Pancreas (tissue), 10 donors: ENCODE results near the gene KIAA0513. TPM values are rescaled to one million over a fixed set of nuclear protein-coding genes. Genes with fewer than 3 reads are reported as not detected.

Experiments
- ATAC-seq, 4 donors: fragments of 200-7000 bp; cut with Tn5 transposase; one replicate each; pipeline versions ENCODE4 v1.8.0 to v1.9.1; 2020; ENCODE audit warnings: mild to moderate bottlenecking in 4 of 4, moderate library complexity in 4 of 4
- DNase-seq, 6 donors: peaks; one replicate each; pipeline ENCODE4 v3.0.0-alpha.2; 2020
- FAIRE-seq: peaks from 2 replicates; lab custom pipeline; 2012; peaks lifted over from hg19 to GRCh38; lab: Jason Lieb, UNC
- H3K27ac ChIP-seq, 4 donors: fragments of 200-600 bp; sonication (generic); 1 replicate in 3 of 4; 2 replicates in 1 of 4; pipeline versions ENCODE4 v1.5.0 to v1.8.0; 2020
- H3K27me3 ChIP-seq, 4 donors: fragments of 200-600 bp; one replicate each; pipeline ENCODE4 v1.8.0; 2021
- H3K36me3 ChIP-seq, 3 donors: fragments of 200-600 bp; sonication (generic) in 1 of 3; one replicate each; pipeline versions ENCODE4 v1.5.0 to v1.8.0; 2020 to 2021
- H3K4me1 ChIP-seq, 3 donors: fragments of 200-600 bp; one replicate each; pipeline ENCODE4 v1.8.0; 2021
- H3K4me3 ChIP-seq, 4 donors: fragments of 200-600 bp; sonication (generic) in 2 of 4; one replicate each; pipeline versions ENCODE4 v1.5.0 to v1.8.0; 2020 to 2021
- H3K9me3 ChIP-seq, 4 donors: fragments of 200-600 bp; one replicate each; pipeline ENCODE4 v1.8.0; 2021
- WGBS, 2 donors: extraction: QIAGEN DNeasy Blood & Tissue Kit; methylation state at CpG; one replicate each; pipeline ENCODE4 v1.1.7; 2013; 5-methylcytosine and 5-hydroxymethylcytosine counted together
- intact Hi-C, 3 donors: fragments of 100-400 bp; cut with DNase I; formaldehyde crosslinking; loops; one replicate each; pipeline versions ENCODE4 v1.11.1 to v1.14.2; 2022
- polyA plus RNA-seq, 2 donors: library from polyadenylated mRNA; stranded (reverse); fragments of 200-250 nt; gene quantifications; one replicate each; pipeline ENCODE4 v1.2.3, GENCODE V29; 2013
- total RNA-seq, 6 donors: library from RNA; stranded (reverse); fragmentation: NEBNext Ultra II Directional in 4 of 6; extraction: Animal tissue kit (Norgen Biotek cat#: 25700) in 4 of 6; gene quantifications; one replicate each; pipeline versions ENCODE4 v1.2.1 to v1.2.4, GENCODE V29; 2021 to 2023
- TF ChIP-seq, protein P1 (sequence below), 4 donors: fragments of 200-600 bp; sonication (generic) in 3 of 4; IDR thresholded peaks; one replicate each; pipeline versions ENCODE4 v1.5.0 to v1.8.0; 2021; ENCODE audit warnings: antibody characterized with exemption in 4 of 4
- donor health status: healthy with polysubstance abuse.
- donor health status: DM: no; HTN: no; CAD: no; lungs with moderate emphysema.
- donor health status: DM: no; HTN: no; CAD: no.
- donor health status: control.
- donor health status: control.
- donor health status: Bipolar disorder and iron deficiency.
- donor health status: DM: yes; HTN: yes; CAD: no.
- donor health status: DM: no; HTN: no; CAD: no.
- donor health status: DM: no; HTN: no; CAD: no.
- donor health status: DM: yes; HTN: yes; CAD: no.

Gene KIAA0513
- total and polyA plus RNA-seq, 8 donors: 3.5 to 22.1 (median 16.2) TPM

DNA sequence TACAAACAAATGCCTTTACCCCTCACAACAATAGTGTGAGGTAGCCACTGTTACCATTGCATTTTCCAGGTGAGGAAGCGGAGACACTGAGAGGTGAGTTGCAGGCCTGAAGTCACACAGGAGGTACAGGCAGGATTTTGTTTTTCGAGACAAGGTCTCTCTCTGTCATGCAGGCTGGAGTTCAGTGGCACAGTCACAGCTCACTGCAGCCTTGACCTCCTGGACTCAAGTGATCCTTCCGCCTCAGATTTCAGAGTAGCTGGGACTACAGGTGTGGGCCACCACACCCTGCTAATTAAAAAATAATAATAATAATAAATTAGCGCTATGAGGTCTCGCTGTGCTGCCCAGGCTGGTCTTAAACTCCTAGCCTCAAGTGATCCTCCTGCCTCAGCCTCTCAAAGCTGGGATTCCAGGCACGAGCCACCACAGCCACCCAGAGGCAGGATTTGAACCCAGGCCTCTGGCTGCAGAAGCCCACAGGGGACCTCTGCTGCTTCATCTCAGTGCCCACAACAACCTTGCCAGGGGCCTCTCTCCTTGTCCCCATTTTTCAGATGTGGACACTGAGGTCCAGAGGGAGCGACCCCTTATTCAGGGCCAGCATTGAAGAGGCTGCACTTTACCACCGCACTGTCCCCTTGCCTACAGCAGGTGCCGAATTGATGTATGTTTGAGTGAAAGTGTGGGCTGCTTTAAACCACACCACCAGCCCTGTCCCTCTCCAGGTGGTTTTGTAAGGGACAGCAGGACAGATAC, 100.7 kb downstream of the KIAA0513 start:
- intact Hi-C loops: no loop called here
- TF ChIP-seq, protein P1, sequence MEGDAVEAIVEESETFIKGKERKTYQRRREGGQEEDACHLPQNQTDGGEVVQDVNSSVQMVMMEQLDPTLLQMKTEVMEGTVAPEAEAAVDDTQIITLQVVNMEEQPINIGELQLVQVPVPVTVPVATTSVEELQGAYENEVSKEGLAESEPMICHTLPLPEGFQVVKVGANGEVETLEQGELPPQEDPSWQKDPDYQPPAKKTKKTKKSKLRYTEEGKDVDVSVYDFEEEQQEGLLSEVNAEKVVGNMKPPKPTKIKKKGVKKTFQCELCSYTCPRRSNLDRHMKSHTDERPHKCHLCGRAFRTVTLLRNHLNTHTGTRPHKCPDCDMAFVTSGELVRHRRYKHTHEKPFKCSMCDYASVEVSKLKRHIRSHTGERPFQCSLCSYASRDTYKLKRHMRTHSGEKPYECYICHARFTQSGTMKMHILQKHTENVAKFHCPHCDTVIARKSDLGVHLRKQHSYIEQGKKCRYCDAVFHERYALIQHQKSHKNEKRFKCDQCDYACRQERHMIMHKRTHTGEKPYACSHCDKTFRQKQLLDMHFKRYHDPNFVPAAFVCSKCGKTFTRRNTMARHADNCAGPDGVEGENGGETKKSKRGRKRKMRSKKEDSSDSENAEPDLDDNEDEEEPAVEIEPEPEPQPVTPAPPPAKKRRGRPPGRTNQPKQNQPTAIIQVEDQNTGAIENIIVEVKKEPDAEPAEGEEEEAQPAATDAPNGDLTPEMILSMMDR (IDR thresholded peaks at IDR 0.05): no peak
- Histone ChIP-seq H3K36me3 (no peaks in the 10 kb centered on the region), H3K4me3 (no peak overlapping the region), H3K27ac (no peak overlapping the region), H3K27me3 (no peaks in the 10 kb centered on the region), H3K4me1 (peaks cover 0 to 7% (median 0%) of the 10 kb centered on the region in 3 donors), H3K9me3 (no peaks in the 10 kb centered on the region)
- 80 to 93% methylated on average over 9 of the region's 9 CpGs for WGBS, 2 donors
- ATAC-seq (no peak), FAIRE-seq (no peak), DNase-seq (no peak)

DNA sequence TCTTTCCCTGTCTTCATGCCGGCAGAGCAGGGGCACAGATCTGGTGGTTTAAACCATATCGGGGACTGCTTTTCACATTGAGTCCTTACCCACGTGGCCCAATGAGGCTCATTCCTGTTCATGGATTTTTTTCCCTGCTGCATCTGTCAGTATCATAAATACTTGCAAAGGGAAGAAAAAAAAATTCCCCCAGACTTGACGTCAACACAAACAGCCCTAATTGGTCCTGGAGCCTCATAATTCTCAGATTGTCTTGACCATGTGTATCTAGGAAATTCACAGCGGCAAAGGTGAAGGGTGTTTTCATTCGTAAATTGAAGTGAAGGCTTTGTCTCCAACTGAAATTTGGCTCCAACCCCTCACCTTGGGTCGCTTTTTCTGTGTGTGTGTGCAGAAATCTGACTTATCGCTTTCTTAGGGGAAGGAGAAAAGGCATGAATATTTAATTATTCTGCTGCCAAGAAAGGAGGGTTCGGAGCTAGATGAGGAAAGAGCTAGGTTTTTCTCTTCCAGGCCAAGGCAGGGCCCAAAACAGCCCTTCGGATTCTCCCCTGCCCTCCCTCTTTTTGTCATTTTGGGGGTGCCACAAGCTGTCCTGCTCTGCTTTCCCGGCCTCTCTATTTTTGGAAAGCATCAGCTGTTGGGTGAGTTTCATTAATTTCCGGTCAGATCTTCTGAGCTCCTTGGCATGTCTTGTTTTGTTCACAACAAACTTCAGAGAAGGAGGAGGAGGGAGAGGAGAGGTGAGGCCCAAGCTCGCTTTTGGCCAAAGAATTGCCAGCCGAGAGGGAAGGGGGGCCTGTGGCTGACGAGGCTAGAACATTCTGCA, 102.5 kb downstream of the KIAA0513 start:
- Histone ChIP-seq H3K4me1 (peaks cover 0 to 7% (median 0%) of the 10 kb centered on the region in 3 donors), H3K27me3 (no peaks in the 10 kb centered on the region), H3K27ac (peak overlapping the region in 1 of 4 donors; percentile 10), H3K9me3 (no peaks in the 10 kb centered on the region), H3K36me3 (no peaks in the 10 kb centered on the region), H3K4me3 (no peak overlapping the region)
- ATAC-seq (no peak), DNase-seq (no peak), FAIRE-seq (no peak)
- intact Hi-C loops: no loop called here
- 71% methylated on average over 15 of the region's 15 CpGs for WGBS, 2 donors
- TF ChIP-seq, protein P1 (IDR thresholded peaks at IDR 0.05): no peak

GRCh38 chr16:85130705-85131028, 103.1 kb downstream of the KIAA0513 start:
- no peaks in the 10 kb centered on the region for H3K9me3 ChIP-seq
- no peak for ATAC-seq
- TF ChIP-seq, protein P1 (IDR thresholded peaks at IDR 0.05): no peak
- no peak for DNase-seq
- H3K4me1 ChIP-seq: peaks cover 0 to 7% (median 0%) of the 10 kb centered on the region in 3 donors
- H3K27me3 ChIP-seq: no peaks in the 10 kb centered on the region
- intact Hi-C loops: no loop called here
- H3K36me3 ChIP-seq: no peaks in the 10 kb centered on the region
- FAIRE-seq: no peak
- 72 to 83% methylated on average over 5 of the region's 5 CpGs for WGBS, 2 donors
- H3K4me3 ChIP-seq: no peak overlapping the region
- H3K27ac ChIP-seq: peak overlapping the region in 1 of 4 donors; percentile 10

GRCh38 chr16:85132456-85133289, 105.1 kb downstream of the KIAA0513 start:
- no peak for ATAC-seq
- TF ChIP-seq, protein P1 (IDR thresholded peaks at IDR 0.05): no peak
- H3K27me3 ChIP-seq: no peaks in the 10 kb centered on the region
- no peak overlapping the region for H3K27ac ChIP-seq
- H3K4me3 ChIP-seq: no peak overlapping the region
- WGBS, 2 donors: 92 to 96% methylated on average over 20 of the region's 20 CpGs
- no peak for FAIRE-seq
- H3K36me3 ChIP-seq: no peaks in the 10 kb centered on the region
- no peaks in the 10 kb centered on the region for H3K9me3 ChIP-seq
- DNase-seq: no peak
- H3K4me1 ChIP-seq: peaks cover 4 to 11% (median 8%) of the 10 kb centered on the region in 3 donors
- intact Hi-C loops: no loop called here
